ENCODE results near the gene CBX8.
"Not testable (repeated sequence)": the region's sequence is repeated elsewhere in the genome, so short reads cannot be mapped to it uniquely, and the experiment has no call there.

Gene CBX8

GRCh38 chr17:79777120-79777893 is 19.6 kb downstream of the CBX8 start:
- DNase-seq: no peak

- no peak for DNase-seq
These were observed 20.3 kb downstream of the CBX8 start for GRCh38 chr17:79776376-79777119.

GRCh38 chr17:79775632-79776031 is 21.2 kb downstream of the CBX8 start:
- no peak for DNase-seq

GRCh38 chr17:79774561-79774975 is 22.3 kb downstream of the CBX8 start:
- no peak for DNase-seq

GRCh38 chr17:79772726-79773125 is 24.2 kb downstream of the CBX8 start:
- not testable (repeated sequence) for DNase-seq

- DNase-seq: no peak
These were observed 25.6 kb downstream of the CBX8 start for GRCh38 chr17:79771276-79771675.

GRCh38 chr17:79769570-79770506 is 27.0 kb downstream of the CBX8 start:
- DNase-seq: no peak

- DNase-seq: no peak
These were observed 31.2 kb downstream of the CBX8 start for GRCh38 chr17:79765708-79766107.

GRCh38 chr17:79761894-79762589 is 34.8 kb downstream of the CBX8 start:
- no peak for DNase-seq

- no peak for DNase-seq
These were observed 36.5 kb downstream of the CBX8 start for GRCh38 chr17:79760197-79760906.

- DNase-seq: no peak
These were observed 38.6 kb downstream of the CBX8 start for GRCh38 chr17:79758271-79758670.

- DNase-seq: no peak
These were observed 39.6 kb downstream of the CBX8 start for GRCh38 chr17:79757140-79757745.

GRCh38 chr17:79755591-79755990 is 41.3 kb downstream of the CBX8 start:
- DNase-seq: no peak

GRCh38 chr17:79754903-79755302 is 42.0 kb downstream of the CBX8 start:
- DNase-seq: not testable (repeated sequence)

- DNase-seq: no peak
These were observed 42.5 kb downstream of the CBX8 start for GRCh38 chr17:79754370-79754769.

- no peak for DNase-seq
These were observed 44.7 kb downstream of the CBX8 start for GRCh38 chr17:79752175-79752574.

- DNase-seq: no peak
These were observed 46.0 kb downstream of the CBX8 start for GRCh38 chr17:79750650-79751545.

- no peak for DNase-seq
These were observed 46.9 kb downstream of the CBX8 start for GRCh38 chr17:79749958-79750357.

GRCh38 chr17:79749156-79749815 is 47.6 kb downstream of the CBX8 start:
- DNase-seq: no peak
